Cortex of kidney (tissue), 1 donor: ENCODE results near the gene ASAP3.

Source experiments
- DNase-seq: peaks from one replicate; lab custom pipeline; 2025; lab: John Stamatoyannopoulos, UW

The ASAP3 gene

DNA sequence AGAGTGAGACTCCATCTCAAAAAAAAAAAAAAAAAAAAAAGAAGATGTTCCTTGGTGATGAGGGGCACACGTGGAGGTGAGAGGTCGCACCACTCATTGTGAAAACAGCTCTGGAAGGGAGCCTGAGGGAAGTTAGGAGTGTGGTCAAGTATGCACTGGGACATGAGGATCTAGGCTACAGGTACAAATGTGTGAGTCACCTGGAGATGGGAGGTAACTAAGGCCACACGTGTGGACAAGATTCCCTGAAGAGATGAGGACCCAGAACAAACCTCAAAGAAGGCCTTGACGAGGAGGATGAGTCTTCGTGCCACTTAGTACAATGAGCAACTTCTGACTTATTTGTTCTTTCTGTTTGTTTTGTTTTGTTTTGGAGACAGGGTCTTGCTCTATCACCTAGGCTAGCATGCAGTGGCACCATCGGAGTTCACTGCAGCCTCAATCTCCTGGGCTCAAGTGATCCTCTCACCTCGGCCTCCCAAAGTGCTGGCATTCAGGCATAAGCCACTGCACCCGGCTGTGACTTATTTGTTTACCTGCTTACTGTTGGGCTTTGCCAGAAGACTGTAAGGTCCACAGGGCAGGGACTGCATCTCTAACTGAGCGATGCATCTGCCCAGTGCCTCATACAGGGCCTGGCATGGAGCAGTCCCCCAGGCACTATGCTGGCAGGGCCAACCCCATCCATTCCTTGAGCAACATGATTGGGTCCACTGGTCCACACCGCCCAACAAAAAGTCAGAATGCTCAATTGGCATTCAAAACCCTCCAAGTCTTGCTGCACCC, 6.4 kb downstream of the ASAP3 start:
- no peak for DNase-seq

DNA sequence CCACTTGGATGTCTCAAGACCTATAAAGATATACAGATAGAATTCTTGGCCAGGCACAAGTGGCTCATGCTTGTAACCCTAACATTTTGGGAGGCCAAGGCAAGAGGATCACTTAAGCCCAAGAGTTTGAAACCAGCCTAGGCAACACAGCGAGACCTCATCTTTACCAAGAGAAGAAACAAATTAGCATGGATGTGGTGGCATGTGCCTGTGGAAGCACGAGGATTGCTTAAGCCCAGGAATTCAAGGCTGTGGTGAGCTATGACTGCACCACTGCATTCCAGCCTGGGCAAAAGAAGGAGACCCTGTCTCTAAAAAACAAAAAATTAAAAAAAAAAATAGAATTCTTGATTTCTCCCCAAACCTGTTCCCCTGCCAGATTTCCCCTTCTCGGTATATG, 8.3 kb downstream of the ASAP3 start:
- no peak for DNase-seq

- DNase-seq = no peak
Measured at GRCh38 chr1:23475134-23475628, 8.8 kb downstream of the ASAP3 start.

DNA sequence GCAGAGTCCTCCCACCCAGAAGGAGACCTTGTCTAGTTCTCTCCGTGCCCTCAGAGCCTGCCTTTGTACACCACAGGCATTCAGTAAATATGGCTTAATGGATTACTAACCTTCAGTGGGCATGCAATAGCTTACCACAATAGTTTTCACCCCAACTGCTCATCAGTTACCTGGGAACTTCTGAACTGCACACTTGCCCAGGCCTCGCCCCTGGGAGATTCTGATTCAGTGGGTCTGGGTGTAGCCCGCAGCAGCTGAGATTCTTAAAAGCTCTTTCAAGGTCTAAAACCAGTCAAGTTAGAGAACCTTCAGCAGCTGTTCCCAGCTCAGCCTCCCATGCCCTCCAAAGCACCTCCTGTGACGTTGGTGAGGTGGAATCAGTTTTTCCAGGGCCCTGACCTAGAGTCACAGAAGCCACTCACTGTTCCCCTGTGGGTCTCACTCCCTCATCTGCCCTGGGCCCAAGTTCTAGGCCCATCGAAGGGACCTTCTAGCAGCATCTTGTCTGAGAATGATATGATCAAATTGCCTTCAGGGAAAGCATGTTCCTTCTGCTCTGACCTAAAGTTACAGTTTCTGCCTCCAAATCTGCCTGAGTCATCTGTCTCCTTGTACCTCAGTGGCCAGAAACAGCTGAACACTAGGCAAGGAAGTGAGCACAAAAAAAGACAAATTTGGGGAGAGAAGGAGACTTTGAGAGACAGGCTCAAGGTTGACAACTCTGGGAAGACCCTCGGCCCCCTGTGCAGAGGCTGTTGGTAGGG, 10.8 kb downstream of the ASAP3 start:
- no peak for DNase-seq

GRCh38 chr1:23472351-23473036, 11.5 kb downstream of the ASAP3 start:
- DNase-seq = no peak

GRCh38 chr1:23471473-23472075, 12.4 kb downstream of the ASAP3 start:
- DNase-seq = no peak

DNA sequence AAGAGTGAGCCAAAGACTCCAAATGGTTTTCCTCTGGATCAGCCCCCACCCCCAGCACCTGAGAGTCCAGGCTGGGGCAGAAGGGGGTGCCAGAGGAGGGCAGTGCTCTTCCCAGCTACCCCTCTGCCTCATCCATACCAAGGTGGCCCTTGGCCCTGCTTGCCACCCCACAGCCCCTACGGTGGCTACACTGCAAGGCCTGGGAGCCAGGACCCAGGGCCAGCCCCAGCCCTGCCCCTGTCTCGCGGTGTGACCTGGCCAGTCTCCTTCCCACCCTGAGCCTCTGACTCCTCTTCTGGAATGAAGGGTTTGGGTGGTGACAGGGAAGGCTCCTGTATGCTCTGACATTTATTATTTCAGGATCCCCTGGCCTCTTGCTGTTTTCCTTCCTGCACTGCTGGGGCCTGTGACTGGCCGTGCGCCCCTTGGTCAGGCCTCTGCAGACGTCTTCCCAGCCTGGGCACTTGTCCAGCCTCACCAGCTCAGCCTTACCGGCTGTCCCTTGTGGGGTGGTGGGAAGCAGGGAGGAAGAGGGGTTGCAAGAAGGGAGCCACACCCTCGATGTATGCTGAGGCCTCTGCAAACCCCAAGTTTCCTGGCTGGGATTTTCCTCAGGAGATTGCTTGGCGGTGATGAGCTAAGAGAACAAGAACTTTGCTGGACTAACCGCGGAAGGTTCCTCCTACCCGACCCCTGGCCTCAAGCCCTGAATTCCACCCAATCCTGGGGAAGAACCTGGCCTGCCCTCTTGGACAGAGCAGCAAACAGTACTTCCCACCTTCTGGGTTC, 13.5 kb downstream of the ASAP3 start:
- DNase-seq = no peak

- no peak for DNase-seq
Measured at GRCh38 chr1:23469372-23469982, 14.5 kb downstream of the ASAP3 start.

DNA sequence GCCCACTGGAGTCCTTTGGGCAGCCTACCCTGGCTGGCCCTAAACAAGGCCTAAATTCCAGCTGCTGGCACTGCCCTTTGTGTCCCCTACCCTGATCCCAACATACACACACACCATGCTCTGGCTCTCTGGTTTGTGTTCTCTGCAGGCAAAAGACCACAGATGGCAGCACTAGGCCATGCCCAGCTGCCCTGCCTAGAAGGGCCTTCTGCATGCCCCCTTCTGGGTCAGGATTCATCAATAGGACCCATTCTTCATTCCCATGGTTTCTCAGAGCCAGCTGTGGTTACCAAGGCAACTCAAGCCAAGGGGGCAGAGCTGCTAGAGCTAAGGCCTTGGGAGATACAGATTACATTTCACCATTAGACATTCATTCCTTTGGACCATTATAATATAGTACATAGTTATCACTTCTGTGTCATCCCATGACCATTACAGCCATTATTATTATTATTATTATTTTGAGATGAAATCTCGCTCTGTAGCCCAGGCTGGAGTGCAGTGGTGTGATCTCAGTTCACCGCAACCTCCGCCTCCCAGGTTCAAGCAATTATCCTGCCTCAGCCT, 17.5 kb downstream of the ASAP3 start:
- no peak for DNase-seq

- no peak for DNase-seq
Measured at GRCh38 chr1:23463286-23463685, 20.7 kb downstream of the ASAP3 start.

GRCh38 chr1:23462766-23463165, 21.2 kb downstream of the ASAP3 start:
- DNase-seq = no peak

- no peak for DNase-seq
Measured at GRCh38 chr1:23461050-23461449, 22.9 kb downstream of the ASAP3 start.

GRCh38 chr1:23460519-23460918, 23.5 kb downstream of the ASAP3 start:
- no peak for DNase-seq

DNA sequence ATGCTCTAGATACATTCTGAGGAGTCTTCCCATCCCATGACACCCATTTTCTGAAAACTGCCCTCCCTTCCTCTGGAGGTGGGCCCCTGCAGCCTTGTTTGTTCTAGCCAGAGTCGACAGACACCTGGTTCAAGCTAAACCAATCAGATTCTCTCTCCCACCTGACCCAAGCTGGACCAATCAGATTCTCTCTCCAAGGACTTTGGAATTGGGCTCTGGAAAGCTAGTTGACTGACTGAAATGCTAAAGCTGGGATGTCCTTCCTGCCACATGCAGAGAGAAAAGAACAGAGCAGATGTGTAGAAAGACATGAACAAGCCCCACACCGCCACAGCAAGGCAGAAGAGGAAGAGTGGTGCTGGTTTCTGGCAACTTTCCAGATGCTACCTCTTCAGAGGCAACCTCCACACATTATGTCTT, 24.6 kb downstream of the ASAP3 start:
- no peak for DNase-seq

DNA sequence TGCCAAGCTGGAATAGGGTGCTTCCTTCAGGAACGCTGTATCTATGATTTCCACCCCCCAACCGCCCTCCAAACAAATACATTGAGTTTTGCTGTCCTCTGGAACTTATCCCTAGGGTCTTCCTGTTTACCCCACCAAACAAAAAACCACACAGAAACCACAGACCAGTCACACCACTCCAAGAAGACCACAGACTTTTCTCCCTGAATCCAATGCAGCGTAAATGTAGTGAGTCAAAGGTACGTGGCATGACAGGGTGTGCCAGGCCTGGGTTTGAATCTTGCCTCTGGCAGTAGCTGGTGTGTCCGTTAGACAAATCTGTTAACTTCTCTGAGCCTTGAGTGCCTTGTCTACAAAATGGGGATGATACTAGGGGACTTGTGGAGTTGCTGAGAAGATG, 27.8 kb downstream of the ASAP3 start:
- DNase-seq = no peak

GRCh38 chr1:23453455-23454000, 30.5 kb downstream of the ASAP3 start:
- DNase-seq = no peak

DNA sequence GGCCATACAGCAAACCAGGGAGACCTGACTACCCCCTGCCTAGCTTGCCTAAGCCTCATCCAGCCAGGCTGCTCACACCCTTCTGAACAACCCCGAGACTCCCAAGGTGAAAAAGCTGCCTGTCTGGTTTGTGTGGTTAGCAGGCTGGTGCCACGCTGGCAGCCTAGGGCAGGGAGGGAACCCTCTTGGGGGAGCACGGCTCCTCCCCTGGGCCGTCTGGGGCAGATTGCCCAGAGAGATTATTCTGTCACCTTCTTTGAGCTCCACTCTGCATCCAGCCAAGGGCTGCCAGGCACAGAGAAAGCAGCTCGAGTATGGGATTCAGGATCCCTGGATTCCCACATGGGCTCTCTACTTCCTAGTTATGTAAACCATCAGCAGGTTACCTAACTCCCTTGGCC, 32.0 kb downstream of the ASAP3 start:
- DNase-seq = no peak

- DNase-seq = no peak
Measured at GRCh38 chr1:23451441-23451840, 32.5 kb downstream of the ASAP3 start.

DNA sequence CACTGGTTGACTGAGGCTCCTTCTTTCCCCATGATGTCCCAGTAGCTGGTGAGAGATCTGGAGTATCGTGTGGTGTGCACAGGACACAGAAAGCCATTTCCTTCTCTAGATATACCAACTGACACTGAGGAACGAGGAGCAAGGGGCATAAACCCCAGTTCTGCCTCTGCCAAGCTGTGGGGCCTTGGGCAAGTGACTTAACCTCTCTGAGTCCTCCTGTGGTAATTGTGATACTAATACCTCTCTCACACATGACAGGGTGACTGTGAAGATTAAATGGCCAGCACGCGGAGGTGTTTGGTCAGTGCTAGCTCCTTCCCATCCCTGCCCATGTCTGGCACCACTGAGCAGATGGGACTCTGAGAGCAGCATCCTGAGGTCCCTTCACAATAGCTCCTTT, 33.1 kb downstream of the ASAP3 start:
- DNase-seq = no peak

GRCh38 chr1:23449958-23450357, 34.0 kb downstream of the ASAP3 start:
- DNase-seq = no peak
